ENCODE measurements around the gene TK1.
"Not testable (repeated sequence)": the region's sequence is repeated elsewhere in the genome, so short reads cannot be mapped to it uniquely, and the experiment has no call there.

Gene TK1, protein sequence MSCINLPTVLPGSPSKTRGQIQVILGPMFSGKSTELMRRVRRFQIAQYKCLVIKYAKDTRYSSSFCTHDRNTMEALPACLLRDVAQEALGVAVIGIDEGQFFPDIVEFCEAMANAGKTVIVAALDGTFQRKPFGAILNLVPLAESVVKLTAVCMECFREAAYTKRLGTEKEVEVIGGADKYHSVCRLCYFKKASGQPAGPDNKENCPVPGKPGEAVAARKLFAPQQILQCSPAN

DNA sequence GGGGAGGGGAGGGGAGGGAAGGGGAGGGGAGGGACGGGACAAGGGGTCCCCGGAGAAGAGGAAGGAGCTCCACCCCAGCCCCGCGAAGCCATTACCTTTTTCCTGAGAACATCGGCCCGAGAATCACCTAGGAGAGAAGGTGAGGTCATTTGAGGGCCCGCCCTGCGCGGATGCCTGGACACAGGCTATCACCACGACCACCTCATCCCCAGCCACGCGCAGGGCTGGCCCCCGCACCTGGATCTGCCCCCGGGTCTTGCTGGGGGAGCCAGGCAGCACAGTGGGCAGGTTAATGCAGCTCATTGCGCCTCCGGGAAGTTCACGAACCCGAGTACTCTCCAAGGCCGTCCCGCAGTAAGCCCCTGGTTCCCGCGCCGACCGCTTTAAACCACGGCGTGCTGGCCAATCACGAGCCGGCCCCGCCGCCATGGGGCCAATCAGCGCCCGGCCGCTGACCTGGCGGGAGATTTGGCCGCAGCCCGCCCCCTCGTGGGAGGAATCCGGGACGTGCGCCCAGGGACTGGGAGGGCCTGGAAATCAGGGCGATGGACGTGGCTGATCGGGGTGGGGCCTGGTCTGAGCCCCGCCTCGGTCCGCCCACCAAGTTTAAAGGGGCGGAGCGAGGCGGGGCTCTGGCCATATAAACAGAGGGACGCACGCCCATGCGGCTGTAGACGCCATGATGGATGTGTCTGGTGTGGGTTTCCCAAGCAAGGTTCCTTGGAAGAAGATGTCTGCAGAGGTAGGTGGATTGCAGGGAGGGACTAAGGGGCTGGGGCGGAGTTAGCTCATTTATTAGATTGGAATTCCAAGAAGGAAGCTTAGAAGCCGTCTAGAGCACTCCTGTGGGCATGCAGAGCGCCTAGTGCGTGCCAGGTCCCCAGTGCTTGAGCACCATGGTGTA is at the start of gene TK1, which contains the start of gene AFMID:
TSS of gene TK1 (minus strand) at position 361 of the 904 bp plus-strand sequence. CDS start at position 303, 58 bp downstream.
TSS of gene AFMID (plus strand) at position 671 of the 904 bp plus-strand sequence. CDS start at position 680, 9 bp downstream.
- DNase-seq: peak; percentile 99

DNA sequence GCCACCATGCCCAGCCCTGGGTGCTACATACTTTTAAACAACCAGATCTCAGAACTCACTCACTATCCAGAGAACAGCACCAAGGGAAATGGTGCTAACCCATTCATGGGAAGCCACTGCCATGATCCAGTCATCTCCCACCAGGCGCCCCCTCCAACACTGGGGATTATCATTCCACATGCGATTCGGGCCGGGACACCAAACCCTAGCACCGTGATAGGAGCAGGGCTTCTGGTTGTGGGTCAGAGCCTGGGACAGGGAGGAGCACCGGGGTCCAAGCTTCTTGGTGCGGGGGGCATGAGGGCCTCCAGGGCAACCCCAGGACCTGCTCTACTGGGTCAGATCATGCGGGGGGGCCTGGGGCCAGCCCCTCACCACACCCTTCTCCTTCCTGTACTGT is 49.0 kb upstream of the TK1 start:
- no peak for DNase-seq

DNA sequence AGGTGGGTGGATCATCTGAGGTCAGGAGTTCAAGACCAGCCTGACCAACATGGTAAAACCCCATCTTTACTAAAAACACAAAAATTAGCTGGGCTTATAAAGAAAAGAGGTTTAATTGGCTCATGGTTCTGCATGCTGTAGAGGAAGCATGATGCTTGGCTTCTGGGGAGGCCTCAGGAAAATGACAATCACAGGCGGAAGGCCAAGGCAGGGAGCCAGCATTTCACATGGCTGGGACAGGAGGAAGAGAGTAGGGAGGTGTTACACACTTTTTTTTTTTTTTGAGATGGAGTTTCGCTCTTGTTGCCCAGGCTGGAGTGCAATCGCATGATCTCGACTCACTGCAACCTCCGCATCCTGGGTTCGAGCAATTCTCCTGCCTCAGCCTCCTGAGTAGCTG is 48.2 kb upstream of the TK1 start:
- not testable (repeated sequence) for DNase-seq

DNA sequence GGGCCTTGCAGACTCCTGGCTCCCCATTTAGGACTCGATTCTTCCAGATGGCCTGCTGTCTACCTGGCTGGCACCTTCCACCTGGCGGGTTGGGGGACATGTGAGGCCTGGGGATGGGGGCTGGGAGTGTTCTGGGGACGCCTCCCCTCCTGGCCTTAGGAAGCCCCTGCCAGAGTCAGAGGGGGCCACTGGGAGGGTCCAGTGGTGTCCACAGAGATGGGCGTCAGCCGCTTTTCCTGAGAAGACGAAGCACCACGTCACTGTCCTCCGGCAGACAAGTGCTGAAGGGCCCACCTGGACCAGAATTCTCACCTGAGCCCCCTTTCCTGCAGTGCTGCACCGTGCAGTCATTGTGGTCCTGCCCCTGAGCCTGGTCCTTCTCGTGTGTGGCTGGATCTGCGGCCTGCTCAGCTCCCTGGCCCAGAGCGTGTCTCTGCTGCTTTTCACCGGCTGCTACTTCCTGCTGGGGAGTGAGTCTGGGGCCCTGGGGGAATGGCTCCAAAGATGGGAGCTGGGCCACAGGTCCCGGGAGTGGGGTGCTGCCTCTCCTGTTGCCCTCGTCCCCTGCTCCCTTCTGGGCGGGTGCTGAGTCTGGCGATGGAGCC is 47.5 kb upstream of the TK1 start:
- no peak for DNase-seq

DNA sequence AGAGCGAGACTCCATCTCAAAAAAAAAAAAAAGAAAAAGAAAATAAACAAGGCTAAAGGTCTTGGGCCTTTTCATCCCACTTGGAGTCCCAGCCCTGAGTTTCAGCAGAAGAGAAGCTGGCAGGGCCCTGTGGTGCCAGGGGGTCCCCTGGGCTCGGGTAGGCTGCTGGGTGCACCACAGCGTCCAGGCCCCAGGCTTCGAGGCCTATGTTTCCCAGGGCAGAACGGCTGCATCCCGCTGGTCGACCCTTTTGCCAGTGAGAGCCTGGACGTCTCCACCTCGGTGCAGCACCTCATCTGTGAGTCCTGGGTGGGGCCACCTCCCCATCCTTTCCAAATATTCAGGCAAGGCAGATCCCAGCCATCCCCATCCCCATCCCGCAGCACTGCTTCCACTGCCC is 46.8 kb upstream of the TK1 start:
- no peak for DNase-seq

DNA sequence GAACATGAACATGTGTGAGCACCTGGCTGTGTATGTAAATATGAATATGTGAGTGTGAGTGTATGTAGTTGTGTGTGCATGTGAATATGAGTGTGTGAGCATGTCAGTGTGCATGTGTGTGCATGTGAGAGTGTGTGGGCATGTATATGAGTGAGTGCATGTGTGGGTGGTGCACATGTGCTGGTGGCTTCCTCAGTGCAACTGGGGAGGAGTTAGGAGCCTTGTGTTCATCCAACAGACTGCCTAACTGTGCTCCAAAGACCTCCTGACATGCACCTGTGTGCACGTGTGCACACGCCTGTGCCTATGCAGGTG is 46.0 kb upstream of the TK1 start:
- DNase-seq: no peak

DNA sequence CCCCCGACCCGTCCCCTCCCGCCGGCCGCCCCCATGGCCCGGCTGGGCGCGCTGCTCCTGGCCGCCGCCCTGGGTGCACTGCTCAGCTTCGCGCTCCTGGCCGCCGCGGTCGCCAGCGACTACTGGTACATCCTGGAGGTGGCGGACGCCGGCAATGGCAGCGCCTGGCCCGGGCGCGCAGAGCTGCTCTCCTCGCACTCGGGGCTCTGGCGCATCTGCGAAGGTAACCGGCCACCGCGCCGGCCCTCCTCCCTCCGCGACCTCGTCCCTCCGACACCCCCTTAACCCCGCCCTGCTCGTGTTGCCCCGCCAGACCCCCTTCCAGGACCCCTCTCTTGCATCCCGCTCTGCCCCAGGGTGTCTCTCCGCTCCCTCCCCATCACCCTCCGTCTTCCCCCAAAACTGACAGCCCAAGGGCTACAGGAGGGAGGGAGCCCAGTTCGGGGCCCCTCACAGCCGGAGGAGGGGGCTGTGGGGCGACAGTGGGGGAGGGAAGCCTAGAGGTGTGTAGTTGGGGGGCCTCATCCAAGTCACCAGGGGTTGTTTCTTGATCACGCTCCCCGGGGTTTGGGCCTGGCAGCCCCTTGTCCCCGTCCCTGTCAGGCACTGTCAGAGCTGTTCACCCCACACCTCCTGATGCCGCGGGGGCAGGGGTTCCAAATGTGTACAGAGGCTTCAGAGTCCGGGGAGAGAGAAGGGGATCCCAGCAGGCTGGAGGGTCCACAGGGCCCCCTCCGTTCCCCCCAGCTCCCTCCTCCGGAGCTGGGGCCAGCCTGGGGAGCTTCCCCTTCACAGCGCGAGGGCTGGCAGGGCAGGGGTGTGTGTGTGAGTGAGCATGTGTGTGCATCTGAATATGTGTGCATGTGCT is 45.4 kb upstream of the TK1 start:
- DNase-seq: peak; percentile 62

DNA sequence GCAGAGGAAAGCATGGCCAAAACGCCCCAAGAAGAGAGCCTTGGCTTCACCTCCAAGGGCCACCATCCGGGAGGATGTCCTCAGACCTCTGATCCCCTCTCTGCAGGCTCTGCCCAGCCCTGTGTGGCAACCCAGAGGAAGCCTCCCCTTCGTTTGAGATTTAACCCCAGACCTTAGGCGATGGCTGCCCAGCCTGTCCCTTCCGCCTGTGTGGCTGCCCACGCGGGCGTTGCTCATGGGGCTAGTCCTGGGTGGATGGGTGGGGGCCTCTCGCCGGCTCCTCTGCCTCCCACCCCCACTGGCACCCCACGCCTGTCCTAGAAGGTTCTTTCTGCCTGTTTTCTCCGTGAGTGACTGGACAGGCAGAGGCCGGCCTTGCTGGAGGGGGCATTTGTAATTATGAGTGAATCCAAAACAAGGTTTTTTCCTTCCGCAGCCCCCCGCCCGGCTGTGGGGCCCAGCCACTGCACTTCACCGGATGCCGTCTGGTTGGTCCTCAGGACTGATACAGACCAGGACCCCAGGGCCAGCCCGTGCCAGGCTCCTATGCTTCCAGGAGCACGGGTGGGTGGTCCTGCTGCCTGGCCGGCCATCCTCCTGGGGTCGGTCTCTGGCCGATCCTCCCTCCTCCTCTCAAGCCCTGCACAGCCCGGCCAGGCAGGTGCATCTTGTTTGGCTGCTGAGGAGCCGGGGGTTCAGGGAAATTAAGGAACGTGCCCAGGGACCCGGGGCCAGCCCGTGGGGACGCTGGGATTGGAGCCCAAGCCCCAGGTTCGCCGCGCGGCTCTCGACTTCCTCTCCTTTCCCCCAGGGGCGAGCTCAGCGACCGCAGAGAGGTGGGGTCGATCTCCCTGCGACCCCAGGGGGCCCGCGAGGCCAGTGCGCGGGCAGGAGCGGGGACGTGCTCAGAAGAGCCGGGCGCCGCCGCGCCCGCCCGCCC is 44.4 kb upstream of the TK1 start, which contains the start of gene TMEM235:
TSS of gene TMEM235 (plus strand) at position 636 of the 940 bp plus-strand sequence. CDS start 393 bp downstream, outside the sequence.
- no peak for DNase-seq

DNA sequence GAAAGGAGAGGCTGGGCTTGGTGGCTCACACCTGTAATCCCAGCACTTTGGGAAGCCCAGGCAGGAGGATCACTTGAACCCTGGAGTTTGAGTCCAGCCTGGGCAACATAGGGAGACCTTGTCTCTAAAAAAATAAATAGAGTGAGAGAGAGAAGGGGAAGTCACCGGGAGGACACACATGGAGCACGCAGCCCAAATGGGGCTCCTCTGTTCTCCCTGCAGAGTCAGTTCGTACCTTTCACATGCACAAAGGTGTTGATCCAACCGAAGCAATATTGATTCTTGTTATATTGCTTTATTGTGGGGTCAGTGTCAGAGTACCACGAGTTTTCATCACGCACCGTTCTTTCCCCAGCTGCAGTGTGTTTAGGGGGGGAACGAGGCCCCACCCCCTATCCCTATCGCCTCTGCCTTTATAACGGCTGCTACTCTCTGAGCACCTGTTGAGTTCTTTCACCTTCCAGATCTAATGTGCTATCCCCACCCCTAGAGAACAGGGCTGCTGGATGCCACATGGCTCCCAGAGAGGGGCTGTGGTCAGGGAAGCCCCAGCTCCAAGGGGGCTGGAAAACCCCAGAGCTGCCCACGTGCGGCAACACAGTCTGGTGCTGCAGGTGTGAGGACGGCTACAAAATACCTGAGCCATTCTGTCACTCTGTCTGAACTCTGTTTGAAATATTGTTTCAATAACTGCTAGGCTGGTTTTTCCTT is 43.6 kb upstream of the TK1 start:
- no peak for DNase-seq

DNA sequence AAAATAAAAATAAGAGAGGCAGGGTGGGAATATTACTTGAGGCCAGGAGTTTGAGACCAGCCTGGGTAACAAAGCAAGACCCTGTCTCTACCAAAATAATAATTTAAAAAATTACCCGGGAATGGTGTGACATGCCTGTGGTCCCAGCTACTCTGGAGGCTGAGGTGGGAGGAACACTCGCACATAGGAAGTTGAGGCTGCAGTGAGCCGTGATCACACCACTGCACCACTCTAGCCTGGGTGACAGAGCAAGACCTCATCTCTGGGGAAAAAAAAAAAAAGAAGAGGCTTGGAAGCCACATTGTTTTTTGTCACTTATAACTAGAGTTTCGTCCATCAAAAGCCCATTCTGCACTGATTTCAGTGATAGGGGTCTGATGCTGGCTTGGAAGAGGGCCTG is 41.3 kb upstream of the TK1 start:
- no peak for DNase-seq

DNA sequence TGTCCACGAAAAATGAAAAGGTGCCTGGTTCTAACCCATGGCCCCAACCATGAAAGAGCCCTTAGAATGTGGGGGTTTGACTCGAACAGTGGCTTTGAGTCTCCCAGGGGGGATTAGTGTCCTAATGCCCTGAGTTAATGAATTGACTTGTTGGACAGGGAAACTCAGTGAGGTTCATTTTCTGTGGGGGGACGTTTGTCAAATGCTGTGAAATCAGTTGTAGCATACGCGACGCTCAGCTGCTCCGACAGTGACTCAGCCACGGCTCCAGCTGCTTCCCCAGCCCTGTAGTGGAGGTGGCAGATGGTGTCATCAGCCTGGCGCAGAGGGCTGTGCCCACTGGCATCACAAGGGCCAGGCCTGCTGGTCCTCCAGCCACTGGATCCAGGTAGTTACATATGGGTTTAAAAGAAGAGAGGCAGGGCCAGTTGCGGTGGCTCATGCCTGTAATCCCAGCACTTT is 40.6 kb upstream of the TK1 start:
- DNase-seq: peak; percentile 61

DNA sequence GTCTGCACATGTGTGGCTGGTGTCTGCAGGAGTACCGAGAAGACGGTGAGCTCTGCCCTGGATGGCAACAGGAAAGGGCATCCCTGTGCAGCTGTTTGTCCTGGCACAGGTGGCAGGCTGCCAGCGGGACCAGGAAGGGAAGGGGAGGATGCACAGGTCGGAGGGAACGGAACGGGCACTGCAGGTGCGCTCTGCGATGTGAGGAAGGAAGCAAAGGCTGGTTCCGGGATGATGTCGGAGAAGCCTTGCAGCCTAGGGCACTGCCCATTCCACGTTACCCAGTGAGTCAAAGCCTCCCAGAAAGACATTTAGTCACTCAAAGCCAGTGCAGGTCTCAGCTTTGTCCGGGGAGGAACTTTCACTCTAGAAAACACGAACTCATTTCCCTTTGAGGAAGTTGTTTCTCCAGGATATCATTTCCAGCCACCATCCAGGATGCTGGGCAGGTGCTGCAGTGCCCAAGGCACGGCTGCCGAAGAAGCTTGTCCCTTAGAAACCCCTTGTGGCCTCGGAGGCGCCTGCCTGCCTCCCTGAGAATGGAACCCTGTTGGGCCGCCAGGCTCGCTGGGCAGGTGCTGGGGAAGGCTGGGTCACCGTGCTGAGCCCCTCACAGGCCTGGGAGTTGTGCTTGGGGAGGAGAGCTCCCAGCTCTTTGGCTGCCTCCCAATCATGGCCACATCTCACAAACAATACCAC is 40.1 kb upstream of the TK1 start:
- no peak for DNase-seq

DNA sequence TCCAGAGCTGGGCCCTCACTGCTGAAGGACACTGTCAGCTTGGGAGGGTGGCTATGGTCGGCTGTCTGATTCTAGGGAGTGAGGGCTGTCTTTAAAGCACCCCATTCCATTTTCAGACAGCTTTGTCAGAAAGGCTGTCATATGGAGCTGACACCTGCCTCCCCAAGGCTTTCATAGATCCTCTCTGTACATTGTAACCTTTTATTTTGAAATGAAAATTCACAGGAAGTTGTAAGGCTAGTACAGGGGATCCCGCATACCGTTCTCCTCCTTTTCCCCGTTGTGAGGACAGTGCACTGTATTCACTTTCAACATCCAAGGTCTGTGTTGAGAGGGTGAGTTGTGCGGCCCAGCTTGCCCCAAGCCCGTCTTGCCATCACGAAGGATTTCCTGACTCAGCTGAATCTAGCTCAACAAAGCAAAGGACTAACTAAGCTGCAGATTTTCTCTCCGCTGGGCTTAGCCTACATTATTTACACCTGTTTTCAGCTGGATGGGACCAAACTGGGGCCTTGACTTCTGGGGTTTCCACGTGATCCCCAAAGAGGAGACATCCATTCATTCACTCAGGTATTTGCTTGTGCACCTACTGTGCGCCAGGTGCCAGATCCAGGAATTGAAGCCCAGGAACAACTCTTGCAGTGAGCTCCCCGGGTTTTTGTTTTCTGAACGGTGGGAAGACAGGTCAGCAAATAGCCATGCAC is 39.4 kb upstream of the TK1 start:
- no peak for DNase-seq

DNA sequence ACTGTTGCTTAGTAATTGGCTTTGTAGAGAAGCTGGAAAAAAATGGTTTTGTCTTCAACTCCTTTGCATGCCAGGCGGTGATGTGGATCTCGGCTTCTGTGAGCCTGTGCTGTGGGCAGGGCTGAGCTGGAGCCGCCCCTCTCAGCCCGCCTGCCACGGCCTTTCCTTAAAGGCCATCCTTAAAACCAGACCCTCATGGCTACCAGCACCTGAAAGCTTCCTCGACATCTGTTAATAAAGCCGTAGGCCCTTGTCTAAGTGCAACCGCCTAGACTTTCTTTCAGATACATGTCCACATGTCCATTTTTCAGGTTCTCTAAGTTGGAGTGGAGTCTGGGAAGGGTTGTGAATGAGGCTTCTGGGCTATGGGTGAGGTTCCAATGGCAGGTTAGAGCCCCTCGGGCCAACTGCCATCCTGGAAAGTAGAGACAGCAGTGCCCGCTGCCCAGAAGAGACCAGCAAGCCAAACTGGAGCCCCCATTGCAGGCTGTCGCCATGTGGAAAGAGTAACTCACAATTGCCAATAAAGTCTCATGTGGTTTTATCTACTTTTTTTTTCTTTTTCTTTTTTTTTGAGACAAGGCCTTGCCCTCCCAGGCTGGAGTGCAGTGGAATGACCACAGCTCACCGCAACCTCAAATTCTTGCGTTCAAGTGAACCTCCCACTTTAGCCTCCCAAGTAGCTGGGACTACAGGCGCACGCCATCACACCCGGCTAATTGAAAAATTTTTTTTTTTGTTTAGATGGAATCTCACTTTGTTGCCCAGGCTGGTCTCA is 38.4 kb upstream of the TK1 start:
- DNase-seq: no peak

DNA sequence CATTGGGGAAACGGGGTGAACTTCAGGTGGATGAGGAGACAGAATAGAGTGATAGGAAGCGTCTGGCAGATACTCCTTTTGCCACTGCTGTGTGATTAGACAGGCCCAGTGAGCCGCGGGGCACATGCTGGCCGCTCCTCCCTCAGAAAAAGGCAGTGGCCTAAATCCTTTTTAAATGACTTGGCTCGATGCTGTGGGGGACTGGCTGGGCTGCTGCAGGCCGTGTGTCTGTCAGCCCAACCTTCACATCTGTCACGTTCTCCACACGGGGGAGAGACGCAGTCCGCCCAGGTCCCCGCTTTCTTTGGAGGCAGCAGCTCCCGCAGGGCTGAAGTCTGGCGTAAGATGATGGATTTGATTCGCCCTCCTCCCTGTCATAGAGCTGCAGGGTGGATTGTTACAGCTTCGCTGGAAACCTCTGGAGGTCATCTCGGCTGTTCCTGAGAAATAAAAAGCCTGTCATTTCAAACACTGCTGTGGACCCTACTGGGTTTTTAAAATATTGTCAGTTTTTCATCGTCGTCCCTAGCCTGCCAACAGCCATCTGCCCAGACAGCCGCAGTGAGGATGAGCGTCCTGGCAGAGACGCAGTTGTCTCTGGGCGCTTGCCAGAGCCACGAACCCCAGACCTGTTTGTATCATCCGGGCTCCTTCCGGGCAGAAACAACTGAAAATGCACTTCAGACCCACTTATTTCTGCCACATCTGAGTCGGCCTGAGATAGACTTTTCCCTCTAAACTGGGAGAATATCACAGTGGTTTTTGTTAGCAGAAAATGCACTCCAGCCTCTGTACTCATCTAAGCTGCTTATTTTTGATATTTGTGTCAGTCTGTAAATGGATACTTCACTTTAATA is 37.6 kb upstream of the TK1 start:
- DNase-seq: no peak

DNA sequence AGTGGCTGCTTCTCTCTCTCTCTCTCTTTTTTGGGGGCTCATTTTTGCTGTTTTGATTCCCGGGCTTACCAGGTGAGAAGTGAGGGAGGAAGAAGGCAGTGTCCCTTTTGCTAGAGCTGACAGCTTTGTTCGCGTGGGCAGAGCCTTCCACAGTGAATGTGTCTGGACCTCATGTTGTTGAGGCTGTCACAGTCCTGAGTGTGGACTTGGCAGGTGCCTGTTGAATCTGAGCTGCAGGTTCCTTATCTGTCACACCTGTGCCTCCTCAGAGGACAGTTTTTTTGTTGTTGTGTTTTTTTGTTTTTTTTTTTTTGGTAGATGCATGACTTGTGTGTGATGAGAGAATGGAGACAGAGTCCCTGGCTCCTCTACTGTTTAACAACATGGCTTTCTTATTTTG is 36.9 kb upstream of the TK1 start:
- DNase-seq: no peak

DNA sequence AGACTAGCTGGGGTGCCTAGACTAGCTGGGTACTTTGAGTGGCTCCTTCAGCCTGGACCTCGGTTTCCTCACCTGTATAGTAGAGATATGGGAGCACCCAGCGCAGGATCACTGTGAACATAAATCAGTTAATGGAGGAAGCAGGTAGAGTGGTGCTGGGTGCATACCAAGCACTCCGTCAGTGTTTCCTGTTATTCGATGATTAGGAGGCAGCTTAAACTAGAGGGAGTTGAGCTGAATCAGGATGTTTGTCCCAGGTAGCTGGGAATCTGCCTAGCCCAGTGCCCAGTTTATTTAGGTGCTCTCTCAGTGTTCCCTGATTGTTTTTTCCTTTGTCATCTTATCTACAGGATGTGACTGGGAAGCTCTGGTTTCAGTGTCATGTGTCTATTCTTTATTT is 36.2 kb upstream of the TK1 start:
- DNase-seq: no peak

All from hematopoietic multipotent progenitor cell treated with erythropoietin and hydrocortisone succinate and interleukin-3 and kit ligand, for 4 days (in vitro differentiated cells).